ENCODE data around the gene FAM111B.

DNA sequence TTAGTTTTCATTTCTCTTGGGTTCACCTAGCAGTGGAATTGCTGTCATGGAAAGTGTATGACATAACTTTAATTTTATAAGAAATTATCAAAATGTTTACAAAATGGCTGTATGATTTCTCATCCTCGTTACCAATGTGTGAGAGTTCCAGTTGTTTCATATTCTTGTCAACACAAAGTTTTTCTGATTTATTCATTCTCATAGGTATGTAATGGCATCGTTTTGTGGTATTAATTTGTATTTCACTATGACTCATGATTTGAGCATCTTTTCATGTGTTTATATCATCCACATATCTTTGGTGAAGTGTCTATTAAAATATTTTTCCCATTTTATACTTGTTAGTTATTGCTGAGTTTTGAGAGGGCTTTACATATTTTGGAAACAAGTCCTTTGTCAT, 5.5 kb downstream of the FAM111B start:
- TF ChIP-seq, protein P1, sequence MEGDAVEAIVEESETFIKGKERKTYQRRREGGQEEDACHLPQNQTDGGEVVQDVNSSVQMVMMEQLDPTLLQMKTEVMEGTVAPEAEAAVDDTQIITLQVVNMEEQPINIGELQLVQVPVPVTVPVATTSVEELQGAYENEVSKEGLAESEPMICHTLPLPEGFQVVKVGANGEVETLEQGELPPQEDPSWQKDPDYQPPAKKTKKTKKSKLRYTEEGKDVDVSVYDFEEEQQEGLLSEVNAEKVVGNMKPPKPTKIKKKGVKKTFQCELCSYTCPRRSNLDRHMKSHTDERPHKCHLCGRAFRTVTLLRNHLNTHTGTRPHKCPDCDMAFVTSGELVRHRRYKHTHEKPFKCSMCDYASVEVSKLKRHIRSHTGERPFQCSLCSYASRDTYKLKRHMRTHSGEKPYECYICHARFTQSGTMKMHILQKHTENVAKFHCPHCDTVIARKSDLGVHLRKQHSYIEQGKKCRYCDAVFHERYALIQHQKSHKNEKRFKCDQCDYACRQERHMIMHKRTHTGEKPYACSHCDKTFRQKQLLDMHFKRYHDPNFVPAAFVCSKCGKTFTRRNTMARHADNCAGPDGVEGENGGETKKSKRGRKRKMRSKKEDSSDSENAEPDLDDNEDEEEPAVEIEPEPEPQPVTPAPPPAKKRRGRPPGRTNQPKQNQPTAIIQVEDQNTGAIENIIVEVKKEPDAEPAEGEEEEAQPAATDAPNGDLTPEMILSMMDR (IDR thresholded peaks at IDR 0.05): no peak
- no peak for TF ChIP-seq POLR2A (IDR thresholded peaks at IDR 0.05)

Data from Peyer's patch (tissue), 4 donors.